ENCODE results near the gene FAM3B.
A peak's percentile ranks its signal among the peaks of the same experiment; 100 is the strongest.
"Not testable (repeated sequence)": the region's sequence is repeated elsewhere in the genome, so short reads cannot be mapped to it uniquely, and the experiment has no call there.

The FAM3B gene

GRCh38 chr21:41316200-41317062 is at the start of gene FAM3B:
TSS of gene FAM3B (plus strand) at chr21:41316801. CDS start at chr21:41316880, 79 bp downstream.
- no peak for DNase-seq (ENCODE audit: low spot score)

GRCh38 chr21:41267346-41267745 is 49.3 kb upstream of the FAM3B start:
- DNase-seq (ENCODE audit: low spot score), result no peak

- DNase-seq (ENCODE audit: low spot score), result peak; percentile 4
Observed at GRCh38 chr21:41269535-41269934, 47.1 kb upstream of the FAM3B start.

- no peak for DNase-seq (ENCODE audit: low spot score)
Observed at GRCh38 chr21:41277196-41277595, 39.4 kb upstream of the FAM3B start.

DNA sequence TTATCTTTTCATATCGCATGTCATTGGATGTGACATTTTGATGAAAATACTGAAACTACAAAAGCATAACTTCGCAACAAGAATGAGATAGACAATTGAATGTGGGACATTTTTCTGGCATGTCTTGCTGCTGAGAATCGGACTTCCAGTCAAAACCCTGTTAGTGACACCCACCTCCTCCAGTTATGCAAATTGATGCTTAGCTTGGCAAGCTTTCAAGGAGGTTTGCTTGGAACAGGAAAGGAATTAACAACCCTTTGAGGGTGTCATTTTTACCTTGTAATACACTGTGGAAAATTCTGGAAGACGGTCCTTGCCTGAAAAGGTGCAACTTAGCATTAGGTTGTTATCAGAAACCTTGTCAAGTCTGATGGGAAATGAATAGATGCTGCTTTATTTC is 38.8 kb upstream of the FAM3B start:
- DNase-seq (ENCODE audit: low spot score), result no peak

DNA sequence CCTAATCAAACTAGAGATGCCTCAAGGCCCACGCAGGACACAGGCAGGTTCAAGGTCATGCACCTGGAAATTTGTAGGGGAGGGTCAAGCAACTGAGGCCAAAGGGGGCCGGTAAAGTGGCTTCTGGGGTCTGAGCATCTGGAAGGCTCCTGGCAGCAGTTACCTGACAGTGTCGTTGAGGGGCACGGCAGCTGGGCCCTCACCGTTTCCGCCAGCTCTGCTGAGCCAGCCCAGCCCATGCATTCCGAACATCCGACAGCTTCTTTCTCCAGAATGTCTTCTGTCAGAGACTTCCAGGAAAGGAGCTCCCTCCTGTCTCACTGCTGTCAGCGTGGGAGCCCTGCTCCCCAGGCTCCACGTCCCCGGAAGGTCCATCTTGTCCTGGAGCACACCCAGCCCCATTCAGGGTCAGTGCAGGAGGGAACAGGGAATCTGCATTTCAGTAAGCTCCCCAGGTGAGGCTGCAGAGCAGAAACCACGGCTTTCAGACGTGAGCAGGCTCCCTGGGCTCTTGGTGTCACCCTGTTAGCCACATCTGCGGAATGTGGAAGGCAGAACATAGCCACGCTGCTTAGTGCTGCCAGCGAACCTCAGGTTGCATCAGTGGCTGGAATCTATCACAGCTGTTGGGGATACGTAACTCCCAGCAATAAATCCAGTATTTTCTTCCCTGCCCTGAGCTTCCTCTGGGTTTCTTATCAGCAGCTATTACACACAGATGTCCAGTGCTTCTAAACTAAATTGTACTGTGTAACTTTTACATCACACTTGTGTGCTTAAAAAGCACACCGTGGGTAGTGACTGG is 36.3 kb upstream of the FAM3B start:
- DNase-seq (ENCODE audit: low spot score), result no peak

DNA sequence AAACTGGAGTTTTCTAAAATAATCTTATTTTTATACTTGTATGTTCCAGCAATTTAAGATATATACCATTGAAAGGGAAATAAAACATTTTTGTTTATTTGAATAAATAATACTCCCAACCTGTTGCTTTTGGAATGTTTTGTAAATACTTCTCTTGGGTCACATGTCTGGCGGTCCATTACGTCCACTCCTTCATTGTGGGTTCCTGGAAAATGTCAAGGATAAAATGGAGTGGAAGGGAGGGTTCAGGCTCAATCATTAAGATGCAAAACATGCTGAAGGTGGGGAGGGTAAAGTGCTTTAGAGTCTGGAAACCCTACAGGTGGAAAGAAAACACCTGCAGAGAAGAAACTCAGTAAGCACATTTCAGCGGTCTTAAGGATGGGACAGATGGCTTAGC is 34.2 kb upstream of the FAM3B start:
- no peak for DNase-seq (ENCODE audit: low spot score)

GRCh38 chr21:41283211-41283818 is 33.3 kb upstream of the FAM3B start:
- DNase-seq (ENCODE audit: low spot score), result peak; percentile 22

- DNase-seq (ENCODE audit: low spot score), result no peak
Observed at GRCh38 chr21:41289431-41289830, 27.2 kb upstream of the FAM3B start.

- no peak for DNase-seq (ENCODE audit: low spot score)
Observed at GRCh38 chr21:41290106-41290799, 26.3 kb upstream of the FAM3B start.

DNA sequence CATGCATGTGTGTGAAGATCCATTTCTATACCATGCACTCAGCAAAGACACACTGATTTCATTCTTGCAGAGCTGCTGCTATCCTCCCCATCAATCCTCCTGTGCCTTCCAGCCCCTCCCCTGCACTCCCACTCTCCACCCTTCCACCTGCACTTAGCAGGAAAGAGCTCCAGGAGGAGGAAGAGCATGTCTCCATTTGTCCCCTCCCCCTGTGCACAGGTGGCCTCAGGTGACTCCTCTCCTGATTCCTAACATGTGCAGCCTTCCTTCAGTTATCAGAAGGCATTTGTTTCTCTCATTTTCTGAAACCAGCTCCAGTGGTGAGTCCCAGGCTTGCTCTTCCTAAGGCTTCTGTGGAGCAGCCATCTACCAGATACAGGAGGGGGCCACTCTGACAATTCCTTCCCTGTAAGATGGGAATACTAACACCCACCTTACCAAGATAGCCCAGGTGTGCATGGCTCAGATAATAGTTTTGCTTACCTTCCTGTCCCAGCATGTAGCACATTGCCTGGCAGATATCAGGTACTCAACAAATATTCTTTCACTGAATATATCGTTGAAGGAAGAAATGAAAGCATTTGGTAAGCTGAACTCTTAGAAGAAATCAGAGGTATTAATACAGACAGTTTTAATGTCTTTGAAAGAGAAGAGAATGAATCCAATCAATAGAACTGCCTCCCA is 21.9 kb upstream of the FAM3B start:
- DNase-seq (ENCODE audit: low spot score), result no peak

- no peak for DNase-seq (ENCODE audit: low spot score)
Observed at GRCh38 chr21:41295721-41296254, 20.8 kb upstream of the FAM3B start.

- no peak for DNase-seq (ENCODE audit: low spot score)
Observed at GRCh38 chr21:41302976-41303375, 13.6 kb upstream of the FAM3B start.

DNA sequence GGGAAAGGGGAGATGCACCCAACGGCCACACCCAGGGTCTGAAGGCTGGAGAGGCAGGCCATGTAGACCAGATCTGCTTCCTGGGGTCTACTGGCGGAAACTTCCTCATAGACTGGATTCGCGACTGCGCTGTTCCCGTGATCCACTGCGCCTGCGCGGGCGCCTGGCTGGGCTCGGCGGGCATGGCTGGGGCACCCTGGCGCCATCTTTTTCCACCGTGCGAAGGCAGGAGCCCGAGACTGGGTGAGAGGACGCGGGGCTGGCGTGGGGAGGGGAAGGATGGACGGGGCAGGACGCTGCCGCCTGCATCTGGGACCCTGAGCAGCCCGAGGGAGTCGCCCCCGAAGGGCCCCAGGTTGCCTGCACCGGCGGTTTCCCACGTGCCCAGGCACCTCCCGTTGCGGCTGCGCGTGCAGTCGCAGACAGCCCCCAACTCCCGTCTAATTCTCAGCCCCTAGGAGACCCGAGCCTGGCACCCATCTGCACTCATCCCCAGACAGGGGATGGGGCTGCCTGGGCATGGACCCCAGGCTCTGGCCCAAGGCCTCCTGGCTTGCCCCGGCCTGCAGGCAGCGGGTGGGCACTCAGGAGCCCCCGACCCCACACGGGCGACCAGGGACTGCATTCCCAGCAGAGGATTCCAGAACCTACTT is 12.4 kb upstream of the FAM3B start:
- DNase-seq (ENCODE audit: low spot score), result no peak

- DNase-seq (ENCODE audit: low spot score), result no peak
Observed at GRCh38 chr21:41307219-41307618, 9.4 kb upstream of the FAM3B start.

DNA sequence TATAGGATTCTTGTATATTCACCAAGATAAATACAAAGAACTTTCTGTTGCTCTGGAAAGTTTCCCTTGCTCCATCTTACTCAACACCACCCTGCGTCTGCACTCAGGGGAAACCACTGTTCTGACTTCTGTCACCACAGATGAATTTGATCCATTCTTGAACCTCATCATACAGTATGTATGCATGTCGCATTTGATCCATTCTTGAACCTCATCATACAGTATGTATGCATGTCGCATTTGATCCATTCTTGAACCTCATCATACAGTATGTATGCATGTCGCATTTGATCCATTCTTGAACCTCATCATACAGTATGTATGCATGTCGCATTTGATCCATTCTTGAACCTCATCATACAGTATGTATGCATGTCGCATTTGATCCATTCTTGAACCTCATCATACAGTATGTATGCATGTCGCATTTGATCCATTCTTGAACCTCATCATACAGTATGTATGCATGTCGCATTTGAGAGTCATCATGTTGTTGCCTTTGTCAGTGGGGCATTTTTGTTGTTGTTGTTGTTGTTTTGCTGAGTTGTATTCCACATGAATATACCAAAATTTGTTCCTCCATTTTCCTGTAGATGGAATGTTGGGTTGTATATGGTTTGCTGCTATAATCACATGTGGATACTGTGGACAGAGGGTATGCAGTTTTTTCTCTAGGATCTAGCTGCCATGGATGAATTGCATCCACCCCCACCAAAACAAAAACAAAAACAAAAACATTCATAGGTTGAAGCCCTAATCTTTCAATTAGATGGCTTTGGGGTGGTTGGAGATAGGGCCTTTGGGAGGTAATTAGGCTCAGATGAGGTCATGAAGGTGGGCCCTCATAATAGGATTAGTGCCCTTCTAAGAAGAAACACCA is 3.1 kb upstream of the FAM3B start:
- DNase-seq (ENCODE audit: low spot score), result not testable (repeated sequence)

DNA sequence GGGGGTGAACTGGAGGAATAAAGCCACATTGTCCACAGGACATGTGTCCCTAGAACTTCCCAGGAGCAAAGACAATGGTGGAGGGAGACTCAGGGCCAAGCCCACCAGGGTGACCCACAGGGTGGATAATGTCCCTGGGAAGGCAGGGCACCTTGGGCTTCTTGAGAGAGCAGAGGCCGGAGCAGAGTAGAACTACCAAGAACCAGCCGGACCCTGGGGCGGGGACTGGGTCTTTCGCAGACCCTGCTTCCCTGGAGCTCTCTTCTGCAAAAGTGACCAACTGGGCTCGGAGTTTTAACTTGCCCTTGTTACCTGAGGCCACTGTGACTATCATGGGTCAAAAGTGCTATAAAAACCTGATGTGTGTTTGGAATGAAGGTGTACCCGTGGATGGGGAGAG is 875 bp upstream of the FAM3B start:
- DNase-seq (ENCODE audit: low spot score), result no peak

GRCh38 chr21:41317063-41317392 is 427 bp downstream of the FAM3B start:
- no peak for DNase-seq (ENCODE audit: low spot score)

DNA sequence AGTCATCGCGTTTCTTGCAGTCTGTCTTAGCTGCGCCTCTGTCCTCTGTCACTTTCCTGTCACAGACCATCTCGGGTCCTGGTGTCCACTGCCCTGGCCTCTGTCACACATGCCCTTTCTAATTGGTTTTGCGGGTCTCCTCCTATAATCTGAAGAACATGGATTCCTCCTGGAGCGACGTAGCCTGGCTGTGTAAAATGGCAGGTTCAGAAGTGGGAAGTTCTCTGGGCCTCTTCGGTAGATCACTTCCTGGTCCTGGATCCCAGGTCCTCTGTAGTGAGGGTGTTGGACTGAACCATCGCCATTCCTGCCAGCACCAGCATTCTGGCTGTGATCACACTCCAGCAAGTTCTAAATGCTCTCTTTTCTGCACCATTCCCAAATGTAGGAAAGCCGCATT is 857 bp downstream of the FAM3B start:
- DNase-seq (ENCODE audit: low spot score), result no peak

DNA sequence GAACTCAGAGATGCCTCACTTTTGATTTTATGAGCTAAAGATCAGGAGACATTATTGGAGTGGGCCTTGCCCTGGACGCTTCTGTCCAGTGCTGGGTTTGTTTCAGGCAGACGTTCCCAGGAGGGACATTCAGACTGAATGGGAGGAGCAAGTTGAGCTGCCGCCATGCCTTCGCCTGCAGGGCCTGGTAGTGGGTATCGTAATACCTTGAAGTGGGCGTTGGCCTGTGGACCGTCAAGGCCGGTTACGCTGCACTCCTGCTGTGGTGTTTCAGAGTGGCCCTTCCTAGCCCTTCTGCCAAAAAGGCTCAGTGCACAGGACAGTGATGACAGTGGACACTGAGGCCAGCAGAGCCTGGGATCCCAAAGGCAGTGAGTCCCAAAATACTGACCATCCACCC is 1.6 kb downstream of the FAM3B start:
- DNase-seq (ENCODE audit: low spot score), result no peak

Data from hematopoietic multipotent progenitor cell treated with erythropoietin and hydrocortisone succinate and interleukin-3 and kit ligand, for 15 days (in vitro differentiated cells).